Measurements from ENCODE around the gene AMPD2.

AMPD2 gene

DNA sequence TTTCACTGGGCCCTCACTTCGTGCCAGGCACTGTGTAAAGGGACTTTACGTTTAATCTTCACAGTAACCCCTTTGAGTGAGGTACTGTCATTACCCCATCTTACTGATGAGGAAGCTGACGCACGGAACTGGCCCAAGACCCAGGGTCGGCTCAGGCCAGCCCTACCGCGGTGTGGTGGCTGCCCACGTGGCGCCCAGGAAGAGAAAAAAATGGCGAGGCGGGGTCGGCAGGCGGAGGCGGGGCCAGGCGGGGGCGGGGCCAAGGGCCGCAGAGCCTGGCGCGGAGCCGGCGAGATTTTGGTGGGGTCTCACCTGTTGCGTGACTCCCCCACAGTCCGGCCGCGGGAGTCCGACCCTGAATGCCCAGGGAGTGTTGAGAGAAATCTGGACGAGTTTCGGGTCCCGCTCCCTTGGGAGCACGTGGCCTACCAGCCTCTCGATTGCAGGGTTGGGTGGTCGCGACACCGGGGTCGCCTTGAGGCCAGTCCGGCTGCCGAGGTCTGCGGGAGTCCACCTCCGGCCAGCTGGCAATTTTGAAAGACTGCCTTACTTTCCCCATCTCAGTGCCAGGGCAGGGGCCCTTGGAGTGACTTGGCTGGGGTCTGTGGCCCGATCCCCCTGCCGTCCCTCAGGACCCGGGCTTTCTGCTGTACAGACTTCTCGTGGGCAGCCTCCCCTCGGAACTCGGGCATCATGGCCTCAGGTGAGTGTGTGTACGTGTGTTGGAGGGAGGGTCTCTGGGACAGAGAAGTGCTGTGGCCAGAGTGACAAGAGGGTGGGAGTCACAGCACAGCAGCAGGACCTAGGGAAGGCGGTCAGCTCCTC lies at the start of gene AMPD2, which contains the start of gene GNAT2:
Gene AMPD2 (plus strand): TSS at position 262 of the 825 bp plus-strand sequence. CDS start 1,339 bp downstream, outside the sequence.
Gene GNAT2 (minus strand): TSS at position 41 of the 825 bp plus-strand sequence. CDS start 6,746 bp downstream, outside the sequence.
- peak; percentile 61 to 70 for DNase-seq (ENCODE audit: low read depth in 2 of 2)

DNA sequence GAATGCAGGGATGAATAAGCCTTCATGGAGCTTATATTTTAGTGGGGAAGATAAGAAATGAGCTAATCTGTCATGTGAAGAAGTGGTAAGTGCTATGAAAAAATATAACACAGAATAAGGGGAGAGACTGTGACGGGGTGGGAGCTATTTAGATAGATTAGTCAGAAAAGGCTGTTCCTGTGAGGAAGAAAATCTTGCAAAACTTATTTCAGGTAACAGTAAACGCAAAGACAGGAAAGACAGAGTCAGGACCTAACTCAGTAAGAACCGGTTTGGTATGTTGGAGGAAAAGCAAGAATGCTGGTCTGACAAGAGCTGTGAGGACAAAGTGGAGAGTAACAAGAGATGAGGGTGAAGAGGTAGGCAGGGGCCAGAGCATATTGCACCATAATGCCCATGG lies 49.2 kb upstream of the AMPD2 start:
- no peak for DNase-seq (ENCODE audit: low read depth in 2 of 2)

DNA sequence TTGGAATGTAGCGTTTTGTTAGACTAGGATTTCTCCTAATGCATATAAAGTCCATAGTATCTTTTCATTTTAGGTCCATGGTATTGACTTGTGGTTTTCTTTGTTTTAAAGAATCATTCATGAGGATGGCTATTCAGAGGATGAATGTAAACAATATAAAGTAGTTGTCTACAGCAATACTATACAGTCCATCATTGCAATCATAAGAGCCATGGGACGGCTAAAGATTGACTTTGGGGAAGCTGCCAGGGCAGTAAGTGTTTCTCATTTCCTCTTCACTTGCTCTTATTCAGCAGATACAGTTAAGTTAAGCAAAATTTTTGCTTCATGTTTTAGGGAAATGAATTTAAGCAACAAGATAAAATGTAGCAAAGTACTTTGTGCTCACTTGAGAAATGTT lies 45.9 kb upstream of the AMPD2 start:
- DNase-seq (ENCODE audit: low read depth in 2 of 2) = no peak

DNA sequence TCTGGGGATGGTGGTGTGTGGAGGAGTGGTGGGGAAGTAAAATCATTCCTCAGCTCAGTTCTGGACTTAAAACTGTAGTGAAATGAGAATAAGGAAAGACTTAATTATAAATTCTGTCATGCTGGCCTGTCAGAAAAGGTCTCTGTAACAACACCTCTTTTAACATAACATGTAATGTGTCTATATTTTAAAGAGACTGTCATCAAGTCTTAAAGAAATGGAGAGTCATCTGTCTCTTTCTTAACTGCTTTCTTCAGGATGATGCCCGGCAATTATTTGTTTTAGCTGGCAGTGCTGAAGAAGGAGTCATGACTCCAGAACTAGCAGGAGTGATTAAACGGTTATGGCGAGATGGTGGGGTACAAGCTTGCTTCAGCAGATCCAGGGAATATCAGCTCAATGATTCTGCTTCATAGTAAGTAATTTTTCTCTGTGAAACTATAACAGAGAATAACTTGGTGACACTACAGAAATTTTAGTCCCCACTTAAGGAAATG lies 40.6 kb upstream of the AMPD2 start:
- no peak for DNase-seq (ENCODE audit: low read depth in 2 of 2)

DNA sequence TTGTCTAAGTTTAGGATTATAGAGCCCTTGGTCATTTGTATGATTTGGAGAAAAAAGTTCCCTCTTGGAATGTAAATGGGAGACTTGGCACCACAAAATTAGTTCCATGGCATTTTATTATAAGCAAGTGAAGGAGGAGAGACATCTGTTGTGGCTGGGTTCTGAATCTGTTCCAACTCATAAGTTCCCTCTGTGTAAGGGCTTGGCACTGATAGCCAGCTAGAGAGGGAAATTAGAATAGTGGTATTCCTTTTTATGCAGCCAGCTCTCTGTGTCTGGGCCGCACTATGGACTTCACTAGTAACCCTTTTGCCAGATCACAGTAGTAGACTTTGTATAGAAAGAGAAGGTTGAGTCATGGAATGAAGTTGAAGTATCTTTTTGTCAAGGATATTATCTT lies 40.1 kb upstream of the AMPD2 start:
- DNase-seq (ENCODE audit: low read depth in 2 of 2) = no peak

DNA sequence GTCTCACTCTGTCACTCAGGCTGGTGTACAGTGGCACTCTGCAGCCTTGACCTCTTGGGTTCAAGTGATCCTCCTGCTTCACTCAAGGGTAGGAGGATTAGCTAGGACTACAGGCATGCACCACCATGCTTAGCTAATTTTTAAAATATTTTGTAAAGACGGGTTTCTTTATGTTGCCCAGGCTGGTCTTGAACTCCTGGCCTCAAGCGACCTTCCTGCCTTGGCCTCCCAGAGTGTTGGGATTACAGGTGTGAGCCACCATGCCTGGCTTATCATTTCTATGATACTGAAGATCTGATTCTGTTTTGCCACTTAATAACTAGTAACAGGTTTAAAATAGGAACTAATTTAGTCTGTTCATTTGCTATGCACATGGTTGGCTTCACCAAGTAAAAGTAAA lies 37.6 kb upstream of the AMPD2 start:
- DNase-seq (ENCODE audit: low read depth in 2 of 2) = no peak

DNA sequence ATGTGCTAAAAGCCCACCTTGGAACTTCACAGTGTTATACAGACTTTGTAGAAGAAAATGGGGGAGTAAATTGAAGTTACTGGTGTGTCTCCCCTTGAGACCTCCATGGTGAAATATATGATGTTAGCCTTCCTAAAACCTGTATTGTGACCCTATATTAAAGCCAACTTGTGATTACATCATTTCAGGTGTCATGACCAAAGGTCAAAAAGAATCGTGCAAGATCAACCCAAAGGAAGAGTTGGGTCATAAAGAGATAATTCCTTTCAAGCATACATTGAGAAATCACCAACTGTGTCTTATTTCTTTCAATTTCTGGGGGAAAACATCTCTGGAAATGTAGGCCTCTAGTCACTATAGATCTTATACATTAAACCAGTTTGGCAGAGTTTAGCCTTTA lies 34.9 kb upstream of the AMPD2 start:
- no peak for DNase-seq (ENCODE audit: low read depth in 2 of 2)

DNA sequence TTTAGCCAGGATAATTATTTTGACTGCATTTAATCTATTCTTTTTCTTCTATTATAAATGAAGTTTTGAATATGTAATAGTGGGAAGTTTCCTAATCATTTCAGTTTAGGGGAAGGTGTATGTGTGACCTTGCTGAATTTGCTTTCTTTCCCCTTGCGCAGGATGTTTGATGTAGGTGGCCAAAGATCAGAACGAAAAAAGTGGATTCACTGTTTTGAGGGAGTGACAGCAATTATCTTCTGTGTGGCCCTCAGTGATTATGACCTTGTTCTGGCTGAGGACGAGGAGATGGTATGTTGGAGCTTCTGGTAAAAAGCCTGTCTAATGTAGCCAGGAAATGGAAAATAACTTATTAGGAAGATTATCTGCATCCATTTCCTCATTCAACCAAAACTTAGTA lies 33.6 kb upstream of the AMPD2 start:
- no peak for DNase-seq (ENCODE audit: low read depth in 2 of 2)

DNA sequence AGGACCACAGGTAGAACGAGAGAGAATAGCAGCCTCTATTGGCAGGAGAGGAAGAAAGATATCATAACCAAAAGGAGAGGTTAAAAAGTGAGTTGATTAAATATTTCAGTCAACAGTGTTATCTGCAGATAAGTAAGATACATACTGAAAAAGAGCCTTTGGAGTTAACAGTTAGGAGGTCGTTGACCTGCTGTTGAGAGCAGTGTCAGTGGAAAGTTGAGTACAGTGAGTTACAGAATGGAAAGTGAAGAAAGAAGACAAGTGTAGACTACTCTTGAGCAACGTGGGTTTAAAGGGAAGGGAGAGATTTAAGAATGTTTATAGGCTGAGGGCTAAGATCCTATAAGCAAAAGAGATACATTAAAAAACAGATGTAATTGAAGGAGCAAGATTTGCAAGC lies 30.5 kb upstream of the AMPD2 start:
- DNase-seq (ENCODE audit: low read depth in 2 of 2) = no peak

DNA sequence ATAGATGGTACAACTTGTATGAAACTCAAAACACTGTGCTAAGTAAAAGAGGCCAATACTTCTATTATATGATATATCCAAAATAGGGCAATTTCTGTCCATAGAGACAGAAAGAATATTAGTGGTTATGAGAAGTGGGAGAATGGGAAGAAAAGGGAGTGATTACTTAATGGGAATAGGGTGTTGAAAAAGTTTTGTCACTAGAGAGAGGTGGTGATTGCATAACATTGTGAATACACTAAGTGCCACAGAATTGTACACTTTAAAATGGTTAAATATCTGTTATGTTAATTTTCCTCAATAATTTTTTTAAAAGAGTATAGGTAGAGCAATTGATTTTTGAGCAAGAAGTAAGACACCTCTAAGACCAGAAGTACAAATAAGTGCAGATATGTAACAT lies 30.0 kb upstream of the AMPD2 start:
- DNase-seq (ENCODE audit: low read depth in 2 of 2) = no peak

DNA sequence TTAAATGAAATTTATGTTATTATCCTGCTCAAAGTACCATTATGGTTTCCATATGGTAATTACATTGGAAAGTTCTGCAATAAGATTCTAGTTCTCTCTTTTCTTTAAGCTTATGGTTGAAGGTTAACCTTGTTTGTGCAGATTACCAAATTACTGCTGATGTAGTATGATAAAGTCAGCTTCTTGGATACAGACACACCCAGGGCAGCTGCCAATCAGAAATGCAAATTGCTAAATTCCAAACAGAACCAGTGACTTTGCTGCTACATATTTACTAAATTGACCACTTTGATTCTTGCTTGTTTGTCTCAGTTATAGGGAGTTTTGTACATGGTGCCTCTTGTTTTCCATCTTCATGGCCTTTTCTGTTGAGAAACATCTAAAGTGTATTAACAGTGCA lies 26.7 kb upstream of the AMPD2 start:
- no peak for DNase-seq (ENCODE audit: low read depth in 2 of 2)

DNA sequence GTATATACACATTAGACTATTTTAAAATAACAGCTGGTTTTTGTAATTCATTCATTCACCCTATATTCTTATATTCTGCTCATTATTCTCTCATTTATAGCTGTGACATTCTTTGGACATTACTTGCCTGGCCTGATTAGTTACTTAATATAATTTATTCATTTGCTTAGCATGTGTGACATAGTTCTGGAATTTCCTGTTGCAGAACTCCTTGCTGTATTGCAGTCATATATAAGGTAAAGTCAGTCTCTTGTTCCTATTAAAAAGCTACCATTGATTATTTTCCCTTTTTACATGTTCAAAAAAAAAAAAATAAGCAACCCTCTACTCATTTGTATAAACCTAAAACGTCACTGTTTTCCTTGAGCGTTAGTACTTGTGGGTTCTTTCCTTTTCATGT lies 24.1 kb upstream of the AMPD2 start:
- DNase-seq (ENCODE audit: low read depth in 2 of 2) = no peak

DNA sequence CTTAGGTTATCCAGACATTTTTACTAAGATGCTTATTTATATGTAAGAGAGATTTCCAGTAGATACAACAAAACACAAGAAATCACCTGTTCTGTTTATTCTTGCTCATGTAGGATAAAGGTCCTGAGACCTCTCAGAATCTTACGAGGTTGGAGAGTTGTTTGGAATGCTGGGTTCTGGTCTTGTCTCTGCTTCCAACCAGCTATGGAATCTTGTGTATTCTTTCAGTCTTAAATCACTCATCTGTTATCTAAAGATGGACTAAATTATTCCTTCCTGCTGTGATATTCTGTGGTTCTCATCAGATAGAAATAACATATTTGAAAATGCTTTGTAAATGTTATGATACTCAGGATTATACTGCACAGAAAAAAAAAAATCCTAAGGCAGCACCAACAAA lies 21.5 kb upstream of the AMPD2 start:
- no peak for DNase-seq (ENCODE audit: low read depth in 2 of 2)

DNA sequence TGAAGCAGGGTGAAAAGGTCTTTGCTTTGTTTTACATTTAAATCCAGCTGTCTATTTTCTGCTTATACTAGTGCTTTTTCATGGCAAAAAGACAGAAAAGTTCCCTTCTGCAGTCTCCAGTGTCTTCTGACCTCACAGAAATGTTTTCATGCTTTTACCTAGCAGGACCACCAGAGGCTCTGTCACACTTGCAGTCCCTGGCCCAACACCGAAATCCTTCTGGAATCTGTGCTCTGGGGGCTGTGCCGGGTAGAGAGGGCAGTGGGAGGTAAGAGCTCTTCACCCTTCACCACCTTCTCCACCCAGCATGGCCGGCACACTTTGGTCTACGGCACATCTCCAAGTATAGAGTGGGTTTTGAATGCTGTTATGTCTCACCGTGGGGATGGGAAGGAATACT lies 21.0 kb upstream of the AMPD2 start:
- DNase-seq (ENCODE audit: low read depth in 2 of 2) = no peak

DNA sequence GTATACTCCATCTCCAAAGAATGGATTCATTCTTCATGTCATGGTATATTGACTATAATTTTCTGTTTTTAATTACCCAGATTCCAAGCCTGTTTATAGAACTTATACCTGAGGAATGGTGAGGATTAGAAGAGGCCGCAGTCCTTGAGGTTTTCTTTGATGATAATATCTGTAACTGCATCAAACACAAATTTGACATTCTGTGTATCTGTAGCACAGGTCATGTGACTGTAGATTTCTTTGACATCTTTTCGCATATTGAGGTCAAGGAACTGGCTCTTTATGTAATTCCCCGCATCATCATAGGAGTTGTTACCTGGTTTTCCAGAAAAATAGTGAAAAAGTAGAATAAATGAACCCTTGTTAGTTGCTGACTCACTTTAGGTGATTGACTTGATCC lies 16.4 kb upstream of the AMPD2 start:
- DNase-seq (ENCODE audit: low read depth in 2 of 2) = no peak

DNA sequence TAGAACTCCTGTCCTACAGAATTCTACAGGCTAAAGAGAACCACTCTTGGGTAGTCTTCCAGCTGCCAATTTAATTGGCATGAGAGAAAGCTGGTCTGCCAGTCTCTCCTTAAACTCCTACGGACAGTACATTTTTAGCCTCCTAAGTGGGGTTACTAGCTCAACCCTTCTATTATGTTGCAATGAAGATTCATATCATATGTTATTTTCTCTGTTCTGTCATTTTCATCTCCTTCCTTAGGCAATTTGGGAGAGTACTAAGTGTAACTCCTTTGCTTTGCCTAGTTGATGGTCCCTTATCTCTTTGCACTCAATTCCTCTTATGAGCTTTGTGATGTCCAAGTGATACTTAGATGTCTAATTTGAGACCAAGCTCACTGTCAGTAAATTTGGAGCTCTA lies 14.3 kb upstream of the AMPD2 start:
- no peak for DNase-seq (ENCODE audit: low read depth in 2 of 2)

DNA sequence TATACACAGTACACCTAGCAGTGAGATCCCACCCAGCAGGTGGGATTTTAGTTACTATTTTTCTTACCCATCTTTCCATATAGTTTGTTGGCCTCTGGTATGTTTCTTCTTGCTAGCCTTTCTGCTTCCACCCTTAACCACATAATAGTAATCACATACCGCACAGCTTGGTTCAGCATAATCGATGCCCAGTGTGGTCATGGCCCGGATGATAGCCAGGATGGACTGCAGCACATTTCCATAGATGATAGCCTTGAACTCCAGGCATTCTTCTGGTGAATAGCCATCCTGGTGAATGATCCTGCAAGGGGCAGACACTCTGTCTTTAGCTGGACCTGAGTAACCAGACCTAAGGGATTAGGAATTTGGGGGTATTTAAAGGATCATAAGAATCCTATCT lies 9.8 kb upstream of the AMPD2 start:
- DNase-seq (ENCODE audit: low read depth in 2 of 2) = no peak

DNA sequence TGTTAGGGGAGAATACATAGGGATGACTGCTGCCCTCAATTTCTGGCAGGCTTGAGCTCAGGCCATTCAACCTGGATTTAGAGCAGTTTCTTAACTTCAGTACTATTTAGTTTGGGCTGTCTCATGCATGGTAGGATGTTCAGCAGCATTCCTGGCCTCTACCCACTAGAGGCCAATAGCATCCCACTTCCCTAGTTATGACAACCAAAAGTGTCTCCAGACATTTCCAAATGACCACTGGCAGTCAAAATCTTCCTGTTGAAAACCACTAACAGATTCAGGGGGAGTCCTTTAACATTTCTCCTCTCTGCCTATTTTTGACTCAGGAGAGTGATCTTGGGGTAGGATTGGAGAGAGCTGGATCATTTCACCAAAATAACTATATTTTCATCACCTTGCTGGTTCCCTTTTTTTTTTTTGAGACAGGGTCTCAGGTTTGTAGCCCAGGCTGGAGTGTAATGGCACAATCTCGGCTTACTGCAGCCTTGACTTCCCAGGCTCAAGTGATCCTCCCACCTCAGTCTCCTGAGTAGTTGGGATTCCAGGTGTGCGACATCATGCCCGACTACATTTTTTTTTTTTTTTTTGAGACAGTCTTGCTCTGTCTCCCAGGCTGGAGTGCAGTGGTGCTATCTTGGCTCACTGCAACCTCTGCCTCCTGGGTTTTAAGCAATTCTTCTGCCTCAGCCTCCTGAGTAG lies 8.9 kb upstream of the AMPD2 start:
- DNase-seq (ENCODE audit: low read depth in 2 of 2) = no peak

DNA sequence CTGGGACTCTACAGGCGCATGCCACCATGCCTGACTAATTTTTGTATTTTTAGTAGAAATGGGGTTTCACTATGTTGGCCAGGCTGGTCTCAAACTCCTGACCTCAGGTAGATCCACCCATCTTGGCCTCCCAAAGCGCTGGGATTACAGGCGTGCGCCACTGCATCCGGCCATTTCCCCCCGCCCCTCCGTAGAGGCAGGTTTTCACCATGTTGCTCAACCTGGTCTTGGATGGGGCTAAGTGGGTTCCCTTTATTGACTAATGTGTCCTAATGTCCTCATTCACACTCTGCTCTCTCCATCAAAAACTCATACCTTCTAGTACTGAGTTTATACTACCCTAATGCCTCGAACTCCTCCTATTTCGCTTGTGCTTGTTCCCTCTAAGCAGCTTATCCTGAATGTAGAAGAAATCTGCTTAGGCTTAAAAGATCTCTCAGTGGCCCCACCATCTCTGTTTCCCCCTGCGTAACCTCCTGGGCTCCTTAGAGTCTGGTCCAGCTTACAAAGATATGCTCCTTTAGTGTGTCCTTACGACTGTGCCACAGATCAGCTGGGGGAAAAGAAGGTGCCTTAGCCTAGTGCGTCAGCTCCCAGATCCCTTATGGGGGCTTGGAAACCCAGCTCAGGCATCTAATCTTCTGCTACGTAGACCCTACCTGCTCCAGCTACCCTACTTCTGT lies 8.2 kb upstream of the AMPD2 start:
- DNase-seq (ENCODE audit: low read depth in 2 of 2) = no peak

DNA sequence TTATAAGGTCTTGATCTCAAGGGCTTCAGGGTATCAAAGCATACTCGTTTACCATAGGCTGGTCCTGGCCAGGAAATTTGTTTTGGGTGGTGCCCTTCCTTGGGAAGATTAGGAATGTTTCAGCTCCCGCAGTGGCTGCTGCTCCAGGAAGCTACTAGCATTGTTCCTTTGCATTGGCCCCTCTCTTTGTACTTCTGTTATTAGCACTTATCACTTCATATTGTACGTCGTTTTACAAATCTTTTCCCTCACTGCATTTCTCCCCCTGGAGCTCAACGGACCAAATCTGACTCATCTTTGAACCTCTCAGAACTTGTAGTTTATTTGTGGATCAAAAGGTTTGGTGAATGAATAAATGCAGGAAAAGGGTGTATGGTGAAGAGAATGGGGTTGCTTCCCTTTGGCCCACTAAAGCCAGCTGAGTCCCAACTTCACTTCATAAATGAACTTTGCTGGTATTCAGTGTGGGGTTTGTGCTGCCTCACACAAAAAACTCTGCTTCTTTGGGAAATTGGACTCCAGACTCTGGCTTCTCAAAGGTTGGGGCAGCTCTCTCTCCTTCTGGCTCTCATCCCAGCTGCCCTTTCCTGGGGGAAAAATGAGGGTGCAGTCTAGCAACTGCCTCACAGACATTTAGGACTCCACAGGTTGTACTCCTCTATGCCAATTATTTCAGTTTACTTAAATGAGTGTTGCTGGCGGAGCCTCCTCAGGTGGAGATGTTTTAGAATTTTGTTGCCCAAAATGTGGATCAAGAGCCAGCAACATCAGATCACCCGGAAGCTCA lies 6.1 kb upstream of the AMPD2 start:
- no peak for DNase-seq (ENCODE audit: low read depth in 2 of 2)

DNA sequence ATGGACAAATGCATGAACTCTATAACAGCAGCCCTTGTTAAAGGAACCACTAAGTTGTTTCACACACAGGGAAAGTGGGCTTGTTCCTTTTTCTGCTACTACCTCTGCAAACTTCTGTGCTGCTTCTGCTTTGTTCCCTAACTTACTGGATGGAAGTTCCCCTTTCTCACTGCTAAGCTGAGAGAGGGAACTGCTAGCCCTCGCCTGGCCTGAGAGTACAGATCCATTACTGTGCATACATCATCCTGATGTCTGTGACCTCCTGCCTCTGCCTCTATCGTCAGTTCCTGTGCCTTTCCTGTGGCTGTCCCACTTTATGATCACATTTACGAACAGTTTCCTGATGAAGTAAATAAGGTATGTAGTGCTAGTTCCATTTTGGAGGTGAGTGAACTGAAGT lies 3.8 kb upstream of the AMPD2 start:
- DNase-seq (ENCODE audit: low read depth in 2 of 2) = no peak

DNA sequence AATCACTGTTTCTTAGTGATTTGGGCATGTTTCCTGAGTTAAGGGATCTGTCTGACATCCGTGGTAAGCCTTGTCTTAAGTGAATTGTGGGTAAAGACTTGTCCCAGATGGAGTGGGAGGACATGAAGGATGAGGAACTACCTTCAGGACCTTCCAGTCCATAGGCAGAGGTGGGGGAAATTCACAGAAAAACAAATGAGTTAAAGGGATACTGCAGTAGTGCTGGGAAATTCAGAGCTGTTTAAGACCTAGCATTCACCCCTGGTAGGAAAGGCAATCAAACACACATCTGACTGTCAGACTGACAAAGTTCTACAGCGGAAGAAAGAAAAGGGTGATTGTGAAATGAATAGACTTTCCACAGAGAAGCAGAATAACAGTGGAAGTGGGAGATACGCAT lies 3.2 kb upstream of the AMPD2 start:
- no peak for DNase-seq (ENCODE audit: low read depth in 2 of 2)

All from stimulated activated CD8-positive, alpha-beta memory T cell treated with anti-CD3 and anti-CD28 coated beads, Interleukin-15, amount 100 ng/mL, for 48 hours (primary cell).